Thyroid gland (tissue), 4 donors: Measurements from ENCODE around the gene AGBL2. TPM values are rescaled to one million over a fixed set of nuclear protein-coding genes. Genes with fewer than 3 reads are reported as not detected.
A peak's percentile ranks its signal among the peaks of the same experiment; 100 is the strongest.
"Not testable (repeated sequence)": the region's sequence is repeated elsewhere in the genome, so short reads cannot be mapped to it uniquely, and the experiment has no call there.

Experiments
- DNase-seq, 2 donors: peaks; one replicate each; pipeline ENCODE4 v3.0.0-alpha.2; 2019
- H3K27ac ChIP-seq, 3 donors: fragments of 200-600 bp; sonication (generic); 1 replicate in 2 of 3; 2 replicates in 1 of 3; pipeline ENCODE4 v1.5.1; 2016 to 2019; ENCODE audit warnings: mild to moderate bottlenecking in 1 of 3, moderate library complexity in 1 of 3
- H3K27me3 ChIP-seq: fragments of 200-600 bp; sonication (generic); one replicate; pipeline ENCODE4 v1.5.1; 2019
- H3K36me3 ChIP-seq, 2 donors: fragments of 200-600 bp; sonication (generic); one replicate each; pipeline ENCODE4 v1.5.1; 2016 to 2019
- H3K4me1 ChIP-seq, 2 donors: fragments of 200-600 bp; sonication (generic); one replicate each; pipeline ENCODE4 v1.5.1; 2017 to 2019
- H3K4me3 ChIP-seq, 3 donors: fragments of 200-600 bp; sonication (generic); replicated peaks in 1 of 3; 1 replicate in 2 of 3; 2 replicates in 1 of 3; pipeline ENCODE4 v1.5.1; 2016; ENCODE audit warnings: mild to moderate bottlenecking in 1 of 3
- H3K9me3 ChIP-seq: fragments of 200-600 bp; sonication (generic); one replicate; pipeline ENCODE4 v1.5.1; 2017
- CTCF ChIP-seq, 6 experiments: fragments of 200-600 bp in 3 of 6; fragments of 450-650 bp in 3 of 6; sonication (generic) in 3 of 6; IDR thresholded peaks; one replicate each; pipeline ENCODE4 v1.5.1; 2016 to 2019; ENCODE audit warnings: antibody characterized with exemption in 6 of 6, mild to moderate bottlenecking in 2 of 6, inconsistent platforms in 1 of 6, moderate library complexity in 1 of 6
- POLR2A ChIP-seq, 2 donors: fragments of 450-650 bp; IDR thresholded peaks; one replicate each; pipeline ENCODE4 v1.6.1; 2017; ENCODE audit warnings: antibody characterized with exemption in 2 of 2, mild to moderate bottlenecking in 2 of 2, moderate library complexity in 1 of 2
- WGBS, 2 donors: methylation state at CpG; one replicate each; pipeline ENCODE4 v1.1.5; 2017; 5-methylcytosine and 5-hydroxymethylcytosine counted together
- intact Hi-C: fragments of 100-400 bp; cut with DNase I; formaldehyde crosslinking; loops from one replicate; pipeline ENCODE4 v1.15.1; 2023
- total RNA-seq, 4 donors: library from RNA; depleted of rRNA; stranded (reverse); fragments of >200 nt; gene quantifications; one replicate each; pipeline ENCODE4 v1.2.3, GENCODE V29; 2016

The AGBL2 gene
- total RNA-seq, 4 donors from 2014 or later = 0.59 to 1.1 (median 0.87) TPM

GRCh38 chr11:47641600-47642098, 73.5 kb downstream of the AGBL2 start:
- 7 to 8% methylated on average over 13 of the region's 14 CpGs for WGBS, 2 donors
- Histone ChIP-seq H3K4me1 (peaks cover 0 to 13% of the 10 kb centered on the region in 2 donors), H3K36me3 (peaks cover 8 to 10% of the 10 kb centered on the region in 2 donors), H3K4me3 (peak overlapping the region; percentile 2 to 98 (median 63)), H3K27ac (peak overlapping the region; percentile 89 to 96 (median 93)), H3K9me3 (no peaks in the 10 kb centered on the region), H3K27me3 (no peaks in the 10 kb centered on the region)
- intact Hi-C loops = no loop called here
- TF ChIP-seq POLR2A (IDR thresholded peaks at IDR 0.05) = no peak
- no peak for TF ChIP-seq CTCF (IDR thresholded peaks at IDR 0.05)
- DNase-seq = no peak

- DNase-seq = not testable (repeated sequence)
Observed at GRCh38 chr11:47640506-47640905, 74.7 kb downstream of the AGBL2 start.

GRCh38 chr11:47636331-47636730, 78.8 kb downstream of the AGBL2 start:
- intact Hi-C loops, H3K9me3 ChIP-seq, H3K27me3 ChIP-seq, H3K4me3 ChIP-seq, H3K27ac ChIP-seq, H3K4me1 ChIP-seq, DNase-seq: not testable (repeated sequence)
- 95 to 98% methylated on average over 11 of the region's 11 CpGs for WGBS, 2 donors
- H3K36me3 ChIP-seq = peaks cover 32 to 35% of the 10 kb centered on the region in 2 donors

More at GRCh38 chr11:47640506-47640905, 74.7 kb downstream of the AGBL2 start:
- H3K9me3 ChIP-seq, intact Hi-C loops, H3K4me3 ChIP-seq, H3K27ac ChIP-seq, H3K27me3 ChIP-seq: not testable (repeated sequence)
- H3K4me1 ChIP-seq = peaks cover 0 to 13% of the 10 kb centered on the region in 2 donors
- WGBS, 2 donors = 87 to 90% methylated on average over 6 of the region's 6 CpGs
- H3K36me3 ChIP-seq = peaks cover 8 to 10% of the 10 kb centered on the region in 2 donors

GRCh38 chr11:47631473-47631872, 83.7 kb downstream of the AGBL2 start:
- DNase-seq = no peak
- Histone ChIP-seq H3K27ac (no peak overlapping the region), H3K9me3 (no peaks in the 10 kb centered on the region), H3K36me3 (peaks cover 62 to 73% of the 10 kb centered on the region in 2 donors), H3K27me3 (no peaks in the 10 kb centered on the region), H3K4me3 (no peak overlapping the region), H3K4me1 (no peaks in the 10 kb centered on the region)
- WGBS, 2 donors = 76 to 80% methylated on average over 5 of the region's 5 CpGs
- intact Hi-C loops = no loop called here
- TF ChIP-seq CTCF (IDR thresholded peaks at IDR 0.05) (no peak), POLR2A (IDR thresholded peaks at IDR 0.05) (no peak)

GRCh38 chr11:47628026-47628425, 87.1 kb downstream of the AGBL2 start:
- H3K9me3 ChIP-seq = no peaks in the 10 kb centered on the region
- no peak overlapping the region for H3K27ac ChIP-seq
- intact Hi-C loops = no loop called here
- H3K4me1 ChIP-seq = no peaks in the 10 kb centered on the region
- TF ChIP-seq POLR2A (IDR thresholded peaks at IDR 0.05) (no peak), CTCF (IDR thresholded peaks at IDR 0.05) (no peak)
- H3K36me3 ChIP-seq = peaks cover 53 to 80% of the 10 kb centered on the region in 2 donors
- H3K27me3 ChIP-seq = no peaks in the 10 kb centered on the region
- no peak for DNase-seq
- H3K4me3 ChIP-seq = no peak overlapping the region
- 88 to 89% methylated on average over 4 of the region's 4 CpGs for WGBS, 2 donors

- 89 to 90% methylated on average over 8 of the region's 8 CpGs for WGBS, 2 donors
- TF ChIP-seq POLR2A (IDR thresholded peaks at IDR 0.05) (no peak), CTCF (IDR thresholded peaks at IDR 0.05) (no peak)
- DNase-seq = no peak
- intact Hi-C loops = no loop called here
- H3K27ac ChIP-seq = no peak overlapping the region
- H3K36me3 ChIP-seq = peaks cover 47 to 86% of the 10 kb centered on the region in 2 donors
- no peaks in the 10 kb centered on the region for H3K4me1 ChIP-seq
- no peaks in the 10 kb centered on the region for H3K9me3 ChIP-seq
- no peak overlapping the region for H3K4me3 ChIP-seq
- H3K27me3 ChIP-seq = no peaks in the 10 kb centered on the region
Observed at GRCh38 chr11:47626234-47626633, 88.9 kb downstream of the AGBL2 start.
